HG03457 (cell line): ENCODE data around the gene SNF8.
"Not testable (repeated sequence)": the region's sequence is repeated elsewhere in the genome, so short reads cannot be mapped to it uniquely, and the experiment has no call there.

Experiments used
- ATAC-seq: cut with Tn5 transposase; IDR thresholded peaks from one replicate; pipeline ENCODE4 v1.9.1; 2021; ENCODE audit warnings: moderate number of reproducible peaks; ENCODE audit not compliant: unreplicated experiment

The SNF8 gene, protein sequence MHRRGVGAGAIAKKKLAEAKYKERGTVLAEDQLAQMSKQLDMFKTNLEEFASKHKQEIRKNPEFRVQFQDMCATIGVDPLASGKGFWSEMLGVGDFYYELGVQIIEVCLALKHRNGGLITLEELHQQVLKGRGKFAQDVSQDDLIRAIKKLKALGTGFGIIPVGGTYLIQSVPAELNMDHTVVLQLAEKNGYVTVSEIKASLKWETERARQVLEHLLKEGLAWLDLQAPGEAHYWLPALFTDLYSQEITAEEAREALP

DNA sequence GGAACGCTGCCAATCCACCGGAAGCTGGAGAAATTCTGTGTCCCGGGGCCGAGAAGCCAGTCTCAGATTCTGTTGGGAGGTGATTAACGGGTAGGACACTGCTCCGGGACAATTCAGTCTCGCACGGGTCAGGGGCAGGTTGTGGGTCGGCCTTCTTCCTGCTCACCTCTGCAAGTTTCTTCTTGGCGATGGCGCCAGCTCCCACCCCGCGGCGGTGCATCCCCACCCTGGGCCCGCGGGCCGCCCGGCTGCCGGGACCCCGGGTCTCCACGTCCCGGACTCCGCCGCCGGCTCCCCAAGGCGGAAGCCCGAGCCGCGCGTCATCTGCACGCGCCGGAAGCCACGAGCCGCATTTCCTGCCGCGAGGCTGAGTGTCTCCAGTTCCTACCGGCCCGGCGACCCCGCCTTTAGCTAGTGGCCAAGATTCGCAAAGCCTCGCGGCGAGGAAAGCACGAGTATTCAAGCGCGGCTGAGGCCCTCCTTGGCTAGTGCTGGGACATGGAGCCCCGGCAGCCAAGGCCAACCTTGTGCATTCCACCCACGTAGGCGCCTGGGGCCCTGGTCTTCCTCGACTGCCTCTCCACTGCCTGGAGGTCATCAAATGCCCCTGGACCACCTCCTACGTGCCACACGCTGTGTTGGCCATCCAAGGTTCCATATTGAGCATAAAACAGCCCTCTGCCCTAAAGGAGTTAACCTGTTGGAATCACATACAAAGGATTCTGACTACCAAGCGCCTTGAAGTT is at the start of gene SNF8:
Gene SNF8, minus strand, starts transcription at position 328 of the 746 bp plus-strand sequence. Its CDS starts 108 bp downstream, at position 220.
- ATAC-seq, result peak; percentile 60

DNA sequence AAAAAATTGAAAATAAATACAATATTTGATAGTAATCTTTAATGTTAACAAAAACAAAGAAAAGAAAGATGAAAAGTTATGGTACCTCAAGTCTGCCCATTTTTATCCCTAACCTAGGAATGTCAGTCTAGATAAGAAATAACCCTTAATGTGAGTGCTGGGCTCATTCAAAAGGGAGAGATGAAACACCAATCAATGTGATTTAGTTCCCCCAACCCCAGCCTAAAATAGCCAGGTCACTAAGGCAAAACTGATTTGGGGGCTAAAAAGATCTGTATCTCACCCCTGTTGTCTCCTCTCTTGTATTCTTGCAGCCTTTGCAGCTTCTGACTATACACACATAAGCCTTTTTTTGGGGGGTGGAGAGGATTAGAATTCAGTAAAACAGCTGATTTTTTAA is 49.3 kb upstream of the SNF8 start:
- ATAC-seq, result no peak

DNA sequence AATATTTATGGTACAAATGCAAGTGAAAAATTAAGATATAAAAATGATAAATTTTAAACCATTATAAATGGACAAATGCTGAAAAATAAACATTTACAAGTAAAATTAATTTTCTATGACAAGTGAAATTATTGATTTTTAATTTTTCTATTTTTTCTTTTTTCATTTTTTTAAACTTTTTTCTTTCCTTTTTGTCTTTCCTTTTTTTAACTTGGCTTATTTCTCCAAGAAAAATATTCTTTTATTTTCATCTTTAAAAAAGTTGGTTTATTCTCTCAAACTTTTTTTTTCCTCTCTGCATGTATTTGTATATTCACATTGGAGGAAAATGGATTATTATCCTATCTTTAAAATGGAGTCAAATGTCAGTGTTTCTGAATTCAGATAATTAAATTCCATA is 48.7 kb upstream of the SNF8 start:
- no peak for ATAC-seq

DNA sequence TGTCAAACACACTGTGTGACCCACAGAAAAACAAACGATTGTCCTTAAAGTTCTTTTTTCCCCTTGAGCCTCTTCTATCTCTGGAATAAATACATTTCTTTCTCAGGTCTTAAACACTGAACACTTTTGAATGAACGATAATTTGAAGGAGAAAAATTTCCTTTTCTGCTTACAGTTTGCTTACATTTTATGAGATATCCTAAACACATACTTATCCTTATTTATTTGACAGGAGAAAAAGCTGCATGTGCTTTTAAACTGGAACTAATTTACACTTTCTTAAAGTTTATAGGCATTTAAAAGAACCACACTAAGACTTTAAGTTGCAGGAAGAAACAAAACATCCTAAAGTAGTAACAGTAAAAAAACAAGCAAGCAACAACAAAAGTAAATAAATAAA is 47.8 kb upstream of the SNF8 start:
- ATAC-seq, result no peak

DNA sequence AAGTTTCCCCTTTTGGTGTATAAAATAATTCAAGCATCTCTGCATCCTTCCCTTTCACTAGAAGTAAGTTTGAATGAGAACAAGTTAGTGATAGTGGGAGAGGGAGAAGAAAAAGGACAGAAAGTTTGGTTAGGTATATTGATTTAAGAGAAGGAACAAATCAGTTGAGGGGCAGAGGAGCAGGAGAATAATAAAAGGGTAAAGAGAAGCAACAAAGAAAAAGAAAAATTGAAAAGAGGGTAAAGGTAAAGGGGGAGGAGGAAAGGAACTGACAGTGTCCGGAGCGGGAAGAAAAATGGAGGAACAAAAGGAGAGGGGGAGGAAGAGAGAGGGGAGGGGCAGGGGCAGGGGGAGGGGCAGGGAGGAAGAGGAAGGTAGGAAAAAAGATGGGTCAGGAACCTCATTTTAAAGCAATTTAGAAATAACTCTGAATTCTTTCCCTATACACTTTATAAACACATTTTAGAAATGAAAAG is 46.3 kb upstream of the SNF8 start:
- no peak for ATAC-seq

- no peak for ATAC-seq
Measured at GRCh38 chr17:48989100-48989499, 44.5 kb upstream of the SNF8 start.

DNA sequence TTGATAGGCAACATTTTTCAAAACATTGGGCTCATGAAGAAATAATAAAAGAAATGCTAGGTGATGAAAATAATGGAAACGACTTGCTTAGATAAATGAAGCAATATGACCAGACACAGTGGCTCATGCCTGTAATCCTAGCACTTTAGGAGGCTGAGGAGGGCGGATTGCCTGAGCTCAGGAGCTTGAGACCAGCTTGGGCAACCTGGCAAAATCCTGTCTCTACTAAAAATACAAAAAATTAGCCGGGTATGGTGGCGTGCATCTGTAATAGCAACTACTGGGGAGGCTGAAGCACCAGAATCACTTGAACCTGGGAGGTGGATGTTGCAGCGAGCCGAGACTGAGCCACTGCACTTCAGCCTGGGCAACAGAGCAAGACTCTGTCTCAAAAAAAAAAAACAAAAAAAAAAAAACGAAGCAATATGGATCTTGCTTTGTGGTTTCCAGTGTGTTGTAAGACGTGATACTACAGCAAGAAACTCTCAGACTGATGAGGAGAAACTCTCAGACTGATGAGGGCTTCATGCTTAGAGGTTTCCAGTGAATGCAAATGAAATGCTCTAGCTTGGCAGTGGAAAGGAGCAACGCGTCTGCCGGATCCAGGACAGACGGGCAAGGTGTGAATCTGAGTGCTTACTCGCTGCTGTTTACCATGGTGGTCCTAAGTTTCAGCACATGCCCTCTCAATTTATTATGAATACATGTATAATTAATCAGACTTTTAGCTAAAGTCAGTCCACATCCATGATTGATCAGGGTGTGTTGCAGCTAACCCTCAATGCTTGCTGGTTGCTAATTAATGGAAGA is 41.0 kb upstream of the SNF8 start:
- no peak for ATAC-seq

- ATAC-seq, result no peak
Measured at GRCh38 chr17:48981927-48982539, 37.4 kb upstream of the SNF8 start.

DNA sequence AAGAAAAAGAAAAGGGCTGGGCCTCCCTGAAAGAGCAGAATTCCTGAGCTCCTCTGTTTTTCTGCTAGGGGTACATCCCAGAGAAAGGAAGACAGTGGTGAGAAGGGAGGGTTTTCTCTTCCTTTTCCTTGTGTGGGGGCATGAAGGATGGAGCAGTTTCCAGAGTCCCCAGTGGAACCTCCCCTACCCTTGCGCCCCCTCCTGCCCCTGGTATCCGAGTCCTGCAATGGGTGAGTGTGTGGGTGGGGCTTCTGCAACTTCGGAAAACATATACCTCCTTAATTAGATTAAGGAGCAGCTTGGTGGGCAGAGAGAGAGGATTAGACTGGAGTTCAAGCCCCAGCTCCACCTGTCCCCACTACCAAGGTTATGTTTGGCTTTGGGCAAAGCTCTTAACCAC is 29.2 kb upstream of the SNF8 start:
- ATAC-seq, result no peak

DNA sequence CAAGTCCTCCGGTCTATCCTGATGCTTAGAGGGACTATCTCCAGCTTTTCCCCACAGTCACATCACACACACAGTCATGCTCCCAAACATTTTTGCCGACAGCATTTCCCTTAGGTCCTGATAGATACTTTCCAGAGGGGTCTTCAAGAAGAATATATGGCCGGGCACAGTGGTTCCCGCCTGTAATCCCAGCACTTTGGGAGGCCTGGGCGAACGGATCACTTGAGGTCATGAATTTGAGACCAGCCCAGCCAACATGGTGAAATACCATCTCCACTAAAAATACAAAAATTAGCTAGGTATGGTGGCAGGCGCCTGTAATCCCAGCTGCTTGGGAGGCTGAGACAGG is 28.1 kb upstream of the SNF8 start:
- no peak for ATAC-seq

- ATAC-seq, result no peak
Measured at GRCh38 chr17:48970865-48971687, 26.4 kb upstream of the SNF8 start.

- ATAC-seq, result no peak
Measured at GRCh38 chr17:48970224-48970623, 25.6 kb upstream of the SNF8 start.

DNA sequence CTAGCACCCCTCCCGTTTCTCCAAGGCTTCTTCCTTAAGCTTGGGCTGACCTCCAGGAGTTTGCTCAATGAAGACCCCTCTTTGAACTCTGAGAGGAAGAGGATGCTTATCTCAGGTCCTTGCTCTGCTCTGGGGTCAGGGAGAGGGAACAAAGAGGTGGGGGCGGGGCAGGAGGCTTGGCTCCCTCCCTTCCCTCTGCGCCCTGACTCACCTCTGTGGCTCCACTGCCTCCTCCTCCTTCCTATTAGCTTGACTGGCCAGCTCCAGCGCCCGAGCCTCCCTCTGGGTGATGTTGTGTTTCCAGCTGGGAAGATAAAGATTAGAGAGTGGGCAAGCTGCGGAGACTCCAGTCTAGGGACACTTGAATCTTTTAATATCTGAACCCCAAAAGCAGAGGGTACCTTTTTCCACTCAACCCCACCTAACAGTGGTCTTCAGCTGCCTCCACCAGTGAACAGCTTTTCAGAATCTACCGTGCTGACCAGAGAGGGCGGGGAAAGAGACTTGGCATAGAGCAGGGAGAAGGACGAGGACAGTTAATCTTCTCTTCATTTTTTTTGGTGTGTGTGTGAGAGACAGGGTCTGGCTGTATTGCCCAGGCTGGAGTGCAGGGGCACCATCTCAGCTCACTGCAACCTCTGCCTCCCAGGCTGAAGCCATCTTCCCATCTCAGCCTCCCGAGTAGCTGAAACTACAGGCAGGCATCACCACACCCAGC is 17.0 kb upstream of the SNF8 start:
- ATAC-seq, result no peak

GRCh38 chr17:48960834-48961515 is 16.3 kb upstream of the SNF8 start:
- ATAC-seq, result no peak

DNA sequence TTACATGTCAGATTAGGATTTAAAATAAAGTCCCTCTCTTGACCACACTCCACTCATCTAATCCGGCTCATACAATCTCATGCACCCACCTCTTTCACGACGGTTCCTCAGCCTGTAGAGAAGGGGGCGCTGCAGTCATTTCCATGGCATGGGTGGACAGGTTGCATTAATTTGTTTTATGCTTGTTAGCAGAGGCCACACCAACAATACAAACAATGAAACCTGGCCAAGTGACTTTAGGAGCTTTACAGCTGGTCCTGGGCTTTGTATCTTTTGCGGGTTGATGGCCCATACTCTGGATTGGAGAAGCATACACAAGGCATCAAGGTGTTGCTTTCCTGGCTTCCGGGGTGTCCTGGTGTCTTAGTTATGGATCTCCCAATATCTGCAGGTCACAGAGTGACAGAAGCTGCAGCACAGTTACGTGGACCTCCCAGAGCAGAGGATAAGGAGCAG is 9.7 kb upstream of the SNF8 start:
- no peak for ATAC-seq

DNA sequence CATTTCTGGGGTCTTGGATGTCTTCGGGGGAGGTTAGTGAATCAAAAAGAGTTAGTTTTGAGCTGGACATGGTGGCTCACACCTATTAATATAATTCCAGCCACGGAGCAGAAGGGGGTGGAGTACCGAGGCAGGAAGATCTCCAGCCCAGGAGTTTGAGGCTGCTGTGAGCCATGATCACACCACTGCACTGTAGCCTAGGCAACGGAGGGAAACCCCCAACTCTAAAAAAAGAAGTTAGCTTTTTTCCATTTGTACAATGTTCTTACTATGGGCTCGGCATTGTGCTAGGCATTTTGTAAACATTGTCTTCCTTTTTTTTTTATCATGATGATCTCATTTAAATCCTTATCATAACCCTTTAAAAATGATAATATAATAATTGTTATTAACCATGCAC is 8.3 kb upstream of the SNF8 start:
- ATAC-seq, result no peak

DNA sequence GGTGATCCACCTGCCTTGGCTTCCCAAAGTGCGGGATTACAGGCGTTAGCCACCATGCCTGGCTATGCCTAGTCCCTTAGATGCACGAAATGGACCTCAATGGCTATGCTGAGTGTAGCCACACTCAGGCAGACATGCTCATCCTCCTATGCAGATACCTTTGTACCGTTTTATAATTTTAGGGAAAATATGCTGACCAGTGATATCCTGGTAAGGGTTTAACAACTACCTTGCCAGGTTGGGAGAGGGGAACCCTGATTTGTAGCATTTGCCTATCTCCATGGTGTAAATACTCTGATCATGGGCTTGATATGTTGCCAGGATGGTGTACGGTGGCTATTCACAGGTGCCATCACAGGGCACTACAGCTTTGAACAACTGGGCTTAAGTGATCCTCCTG is 6.9 kb upstream of the SNF8 start:
- ATAC-seq, result no peak

GRCh38 chr17:48945261-48945651 is 614 bp upstream of the SNF8 start:
- not testable (repeated sequence) for ATAC-seq

- ATAC-seq, result no peak
Measured at GRCh38 chr17:48933035-48933434, 11.6 kb downstream of the SNF8 start.
